K562 (cell line): ENCODE results near the gene PES1.

Experiments
- EZH2 ChIP-seq: IDR thresholded peaks from 2 replicates; pipeline ENCODE4 v1.6.1; 2012; ENCODE audit warnings: low read depth, mild to moderate bottlenecking, inconsistent platforms, low read length, borderline replicate concordance
- POLR2AphosphoS5 ChIP-seq: IDR thresholded peaks from 2 replicates; pipeline ENCODE4 v1.6.1; 2011; ENCODE audit warnings: mild to moderate bottlenecking, low read depth, low read length, moderate library complexity; ENCODE audit not compliant: control insufficient read depth, insufficient read depth

DNA sequence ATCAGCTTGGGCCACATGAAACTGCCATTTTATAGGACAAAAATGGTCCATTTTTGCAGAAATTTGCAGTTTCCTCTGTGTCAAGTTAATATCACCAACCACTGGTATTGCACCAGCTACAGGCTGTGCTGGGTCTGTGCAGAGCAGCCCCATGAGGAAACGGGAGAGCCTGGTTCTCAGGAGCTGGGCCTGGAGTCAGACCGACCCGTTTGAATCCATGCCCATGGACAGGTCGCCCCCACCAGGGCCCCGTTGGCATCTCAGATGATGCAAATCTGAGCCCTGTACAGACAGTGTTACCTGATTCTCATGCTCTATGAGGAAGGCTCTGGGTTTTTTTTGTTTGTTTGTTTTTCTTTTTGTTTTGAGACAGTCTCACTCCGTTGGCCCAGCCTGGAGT is 35.3 kb downstream of the PES1 start:
- TF ChIP-seq EZH2 (no peak), POLR2AphosphoS5 (no peak)
